ENCODE measurements around the gene KCNA10.

DNA sequence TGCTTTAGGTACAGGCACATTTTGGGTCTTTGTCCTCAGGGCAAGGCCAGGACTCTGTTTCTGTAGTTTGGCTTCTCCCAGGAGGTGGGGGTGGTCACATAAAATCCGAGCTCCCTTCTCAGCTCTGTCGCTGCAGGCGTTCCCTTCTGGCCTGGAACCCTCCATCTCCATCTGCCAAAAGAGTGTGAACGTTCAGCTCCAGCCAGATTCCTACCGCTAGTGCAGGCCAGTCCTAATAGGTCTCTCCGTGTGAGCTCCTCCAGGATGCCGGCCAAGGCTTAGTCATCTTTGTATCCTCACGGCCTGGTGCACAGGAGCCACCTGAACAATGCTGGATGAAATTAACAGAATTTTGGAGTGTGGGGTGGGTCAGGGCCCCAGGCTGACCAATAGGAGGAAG is 19.9 kb upstream of the KCNA10 start:
- TF ChIP-seq SUZ12 (IDR thresholded peaks at IDR 0.05) (no peak), LEF1 (IDR thresholded peaks at IDR 0.05; ENCODE audit: borderline replicate concordance) (no peak), FOXM1 (IDR thresholded peaks at IDR 0.05; ENCODE audit: borderline replicate concordance) (no peak), SP1 (IDR thresholded peaks at IDR 0.05) (no peak), TARDBP (IDR thresholded peaks at IDR 0.05) (no peak), BHLHE40 (IDR thresholded peaks at IDR 0.05; ENCODE audit: borderline replicate concordance) (no peak), ARNT (IDR thresholded peaks at IDR 0.05) (no peak), HDGF (IDR thresholded peaks at IDR 0.05; ENCODE audit: borderline replicate concordance) (no peak), ELF4 (IDR thresholded peaks at IDR 0.05) (no peak), PKNOX1 (IDR thresholded peaks at IDR 0.05) (no peak), L3MBTL2 (conservative IDR thresholded peaks at IDR 0.05) (no peak), ZNF384 (IDR thresholded peaks at IDR 0.05) (no peak)
